DND-41 (cell line): ENCODE results near the gene SYNDIG1L.
"Not testable (repeated sequence)": the region's sequence is repeated elsewhere in the genome, so short reads cannot be mapped to it uniquely, and the experiment has no call there.

Experiments
- CTCF ChIP-seq: IDR thresholded peaks from 2 replicates; pipeline ENCODE4 v1.5.1; 2012; ENCODE audit warnings: borderline replicate concordance, low read length, moderate library complexity, mild to moderate bottlenecking; ENCODE audit not compliant: poor library complexity, severe bottlenecking; ENCODE audit errors: extremely low read depth
- EZH2 ChIP-seq: IDR thresholded peaks from 3 replicates; pipeline ENCODE4 v1.6.1; 2012; ENCODE audit warnings: borderline replicate concordance, low read depth, mild to moderate bottlenecking, moderate library complexity, low read length, inconsistent platforms; ENCODE audit not compliant: severe bottlenecking

GRCh38 chr14:74454397-74454796, 28.4 kb upstream of the SYNDIG1L start:
- not testable (repeated sequence) for TF ChIP-seq CTCF, EZH2
